ENCODE data around the gene ZDHHC14.

ZDHHC14 gene

GRCh38 chr6:157531169-157531985, 150.4 kb downstream of the ZDHHC14 start:
- DNase-seq (ENCODE audit: low read depth in 1 of 2, low spot score in 1 of 2): no peak

- no peak for DNase-seq (ENCODE audit: low read depth in 1 of 2, low spot score in 1 of 2)
These were observed 151.0 kb downstream of the ZDHHC14 start for GRCh38 chr6:157531986-157532365.

GRCh38 chr6:157533048-157533871, 152.3 kb downstream of the ZDHHC14 start:
- DNase-seq (ENCODE audit: low read depth in 1 of 2, low spot score in 1 of 2): no peak

- no peak for DNase-seq (ENCODE audit: low read depth in 1 of 2, low spot score in 1 of 2)
These were observed 153.3 kb downstream of the ZDHHC14 start for GRCh38 chr6:157534134-157534871.

- no peak for DNase-seq (ENCODE audit: low read depth in 1 of 2, low spot score in 1 of 2)
These were observed 154.0 kb downstream of the ZDHHC14 start for GRCh38 chr6:157534977-157535339.

- DNase-seq (ENCODE audit: low read depth in 1 of 2, low spot score in 1 of 2): no peak
These were observed 154.6 kb downstream of the ZDHHC14 start for GRCh38 chr6:157535340-157536222.

GRCh38 chr6:157536223-157536545, 155.2 kb downstream of the ZDHHC14 start:
- no peak for DNase-seq (ENCODE audit: low read depth in 1 of 2, low spot score in 1 of 2)

GRCh38 chr6:157537556-157537955, 156.6 kb downstream of the ZDHHC14 start:
- DNase-seq (ENCODE audit: low read depth in 1 of 2, low spot score in 1 of 2): no peak

- DNase-seq (ENCODE audit: low read depth in 1 of 2, low spot score in 1 of 2): no peak
These were observed 157.2 kb downstream of the ZDHHC14 start for GRCh38 chr6:157538168-157538567.

GRCh38 chr6:157538698-157539097, 157.7 kb downstream of the ZDHHC14 start:
- no peak for DNase-seq (ENCODE audit: low read depth in 1 of 2, low spot score in 1 of 2)

- DNase-seq (ENCODE audit: low read depth in 1 of 2, low spot score in 1 of 2): no peak
These were observed 158.4 kb downstream of the ZDHHC14 start for GRCh38 chr6:157539421-157539822.

GRCh38 chr6:157539900-157540752, 159.1 kb downstream of the ZDHHC14 start:
- no peak for DNase-seq (ENCODE audit: low read depth in 1 of 2, low spot score in 1 of 2)

- DNase-seq (ENCODE audit: low read depth in 1 of 2, low spot score in 1 of 2): no peak
These were observed 160.8 kb downstream of the ZDHHC14 start for GRCh38 chr6:157541618-157542413.

- DNase-seq (ENCODE audit: low read depth in 1 of 2, low spot score in 1 of 2): no peak
These were observed 161.6 kb downstream of the ZDHHC14 start for GRCh38 chr6:157542414-157543160.

GRCh38 chr6:157546321-157546720, 165.3 kb downstream of the ZDHHC14 start:
- no peak for DNase-seq (ENCODE audit: low read depth in 1 of 2, low spot score in 1 of 2)

- DNase-seq (ENCODE audit: low read depth in 1 of 2, low spot score in 1 of 2): no peak
These were observed 166.1 kb downstream of the ZDHHC14 start for GRCh38 chr6:157547112-157547511.

- DNase-seq (ENCODE audit: low read depth in 1 of 2, low spot score in 1 of 2): no peak
These were observed 167.9 kb downstream of the ZDHHC14 start for GRCh38 chr6:157548635-157549467.

- DNase-seq (ENCODE audit: low read depth in 1 of 2, low spot score in 1 of 2): no peak
These were observed 168.4 kb downstream of the ZDHHC14 start for GRCh38 chr6:157549468-157549745.
